Chondrocyte (in vitro differentiated cells): ENCODE measurements around the gene DYRK4. TPM values are rescaled to one million over a fixed set of nuclear protein-coding genes. Genes with fewer than 3 reads are reported as not detected.

Source experiments
- DNase-seq: peaks from one replicate; pipeline ENCODE4 v3.0.0; 2021; ENCODE audit warnings: mixed read lengths, low spot score
- H3K27ac Mint-ChIP-seq: one replicate; pipeline ENCODE4 v1.8.0; 2021; ENCODE audit warnings: mild to moderate bottlenecking, moderate library complexity, mixed read lengths; ENCODE audit not compliant: unreplicated experiment
- H3K27me3 Mint-ChIP-seq: 2 replicates; pipeline ENCODE4 v1.8.0; 2021; ENCODE audit warnings: low read depth, mixed read lengths
- H3K36me3 Mint-ChIP-seq: 2 replicates; pipeline ENCODE4 v1.8.0; 2021; ENCODE audit warnings: low read depth, mixed read lengths
- H3K4me1 Mint-ChIP-seq: 2 replicates; pipeline ENCODE4 v1.8.0; 2021; ENCODE audit warnings: low read depth, mild to moderate bottlenecking, mixed read lengths
- H3K4me3 Mint-ChIP-seq: one replicate; pipeline ENCODE4 v1.8.0; 2021; ENCODE audit warnings: mild to moderate bottlenecking, moderate library complexity, mixed read lengths; ENCODE audit not compliant: unreplicated experiment
- H3K9me3 Mint-ChIP-seq: 2 replicates; pipeline ENCODE4 v1.8.0; 2021; ENCODE audit warnings: low read depth, mixed read lengths
- total RNA-seq: library from RNA; stranded (reverse); gene quantifications from 3 replicates; pipeline ENCODE4 v1.2.1, GENCODE V29; 2021
- TF ChIP-seq, protein P1 (sequence below): fragments of 200-600 bp; sonication (generic); IDR thresholded peaks from 2 replicates; pipeline ENCODE4 v1.5.0; 2021; ENCODE audit warnings: antibody characterized with exemption, mild to moderate bottlenecking, moderate library complexity

DYRK4 gene
- total RNA-seq, 1 donor from 2014 or later: 37.9 TPM

DNA sequence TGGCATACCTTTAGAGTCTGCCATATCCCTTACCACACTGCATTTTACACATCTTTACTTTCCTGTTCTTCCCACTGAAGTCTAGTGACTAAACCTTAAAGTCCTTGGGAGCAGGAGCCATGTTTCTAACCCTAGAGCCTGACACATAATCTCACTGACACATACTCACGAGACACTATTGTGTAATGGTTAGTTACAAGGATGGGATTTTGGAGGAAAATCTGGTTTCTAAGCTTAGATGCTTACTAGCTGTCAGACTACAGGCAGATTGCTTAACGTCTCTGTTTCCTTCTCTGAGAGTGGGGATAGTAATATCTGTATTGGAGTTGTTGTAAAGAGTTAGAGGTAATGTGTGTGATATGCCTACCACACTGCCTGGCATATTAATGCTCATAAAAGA, 6.2 kb upstream of the DYRK4 start:
- DNase-seq: no peak
- H3K36me3 Mint-ChIP-seq: no peaks in the 10 kb centered on the region
- H3K27ac Mint-ChIP-seq: no peak overlapping the region
- peaks cover 6% of the 10 kb centered on the region for H3K4me1 Mint-ChIP-seq
- H3K27me3 Mint-ChIP-seq: no peaks in the 10 kb centered on the region
- no peak overlapping the region for H3K4me3 Mint-ChIP-seq
- TF ChIP-seq, protein P1, sequence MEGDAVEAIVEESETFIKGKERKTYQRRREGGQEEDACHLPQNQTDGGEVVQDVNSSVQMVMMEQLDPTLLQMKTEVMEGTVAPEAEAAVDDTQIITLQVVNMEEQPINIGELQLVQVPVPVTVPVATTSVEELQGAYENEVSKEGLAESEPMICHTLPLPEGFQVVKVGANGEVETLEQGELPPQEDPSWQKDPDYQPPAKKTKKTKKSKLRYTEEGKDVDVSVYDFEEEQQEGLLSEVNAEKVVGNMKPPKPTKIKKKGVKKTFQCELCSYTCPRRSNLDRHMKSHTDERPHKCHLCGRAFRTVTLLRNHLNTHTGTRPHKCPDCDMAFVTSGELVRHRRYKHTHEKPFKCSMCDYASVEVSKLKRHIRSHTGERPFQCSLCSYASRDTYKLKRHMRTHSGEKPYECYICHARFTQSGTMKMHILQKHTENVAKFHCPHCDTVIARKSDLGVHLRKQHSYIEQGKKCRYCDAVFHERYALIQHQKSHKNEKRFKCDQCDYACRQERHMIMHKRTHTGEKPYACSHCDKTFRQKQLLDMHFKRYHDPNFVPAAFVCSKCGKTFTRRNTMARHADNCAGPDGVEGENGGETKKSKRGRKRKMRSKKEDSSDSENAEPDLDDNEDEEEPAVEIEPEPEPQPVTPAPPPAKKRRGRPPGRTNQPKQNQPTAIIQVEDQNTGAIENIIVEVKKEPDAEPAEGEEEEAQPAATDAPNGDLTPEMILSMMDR: no peak
- H3K9me3 Mint-ChIP-seq: no peaks in the 10 kb centered on the region

DNA sequence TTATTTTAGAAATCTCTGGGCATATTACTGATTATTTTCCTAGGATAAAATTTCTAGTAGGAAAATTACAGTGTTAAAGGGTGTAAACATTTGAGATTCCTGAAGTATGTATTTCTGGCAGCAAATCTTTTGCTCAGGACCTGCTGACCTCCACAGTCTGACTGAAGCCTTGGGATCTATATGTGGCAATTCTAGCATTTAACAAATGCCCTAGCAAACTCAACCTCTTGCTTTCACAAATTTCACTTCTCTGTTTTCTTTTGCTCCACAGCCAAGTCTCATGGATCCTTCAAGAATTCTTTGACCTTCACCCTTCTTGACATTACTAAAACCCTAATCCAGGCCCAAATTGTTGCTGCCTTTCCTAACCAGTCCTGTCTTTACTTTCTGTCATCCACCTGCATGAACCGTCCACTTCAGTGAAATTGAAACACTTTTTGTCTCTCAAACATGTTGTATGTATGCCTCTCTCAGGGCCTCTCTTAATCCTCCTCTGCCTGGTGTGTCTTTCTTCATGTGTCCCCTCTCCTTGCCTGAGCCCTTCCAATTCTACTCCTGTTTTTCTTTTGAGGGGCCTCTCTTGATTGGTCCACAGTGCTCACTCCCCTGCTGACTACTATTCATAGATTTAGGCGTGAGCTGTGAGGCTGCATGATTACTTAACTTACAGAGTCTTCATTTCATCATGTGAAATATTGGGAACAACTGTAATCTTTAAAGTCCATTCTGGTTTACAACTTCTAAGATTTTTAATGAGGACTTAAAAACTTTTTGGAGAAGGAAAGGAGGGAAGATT, 5.1 kb upstream of the DYRK4 start:
- H3K4me3 Mint-ChIP-seq: no peak overlapping the region
- TF ChIP-seq, protein P1: no peak
- H3K9me3 Mint-ChIP-seq: no peaks in the 10 kb centered on the region
- H3K27ac Mint-ChIP-seq: no peak overlapping the region
- DNase-seq: no peak
- H3K27me3 Mint-ChIP-seq: no peaks in the 10 kb centered on the region
- peaks cover 9% of the 10 kb centered on the region for H3K4me1 Mint-ChIP-seq
- H3K36me3 Mint-ChIP-seq: no peaks in the 10 kb centered on the region

DNA sequence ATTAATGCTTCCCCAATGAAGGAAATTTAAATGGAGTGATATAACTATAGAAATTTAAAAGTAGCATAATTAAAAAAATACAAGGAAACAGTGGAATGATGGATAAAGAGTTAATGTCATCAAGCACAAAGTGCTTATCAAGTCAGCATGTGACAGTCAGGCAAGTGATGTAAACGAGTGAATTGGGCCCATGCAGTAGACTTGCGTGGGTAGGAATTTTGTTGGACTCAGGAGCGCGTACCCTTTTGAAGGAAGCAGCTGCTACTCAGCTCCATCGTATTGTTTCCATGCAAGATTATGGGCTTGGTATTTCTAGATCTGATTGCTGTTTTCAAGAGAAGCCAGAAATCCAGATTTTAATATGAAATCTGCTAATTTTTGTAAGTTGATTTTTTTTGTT, 4.4 kb upstream of the DYRK4 start:
- TF ChIP-seq, protein P1: no peak
- DNase-seq: no peak
- H3K27me3 Mint-ChIP-seq: no peaks in the 10 kb centered on the region
- H3K27ac Mint-ChIP-seq: no peak overlapping the region
- no peaks in the 10 kb centered on the region for H3K9me3 Mint-ChIP-seq
- H3K36me3 Mint-ChIP-seq: no peaks in the 10 kb centered on the region
- H3K4me3 Mint-ChIP-seq: no peak overlapping the region
- H3K4me1 Mint-ChIP-seq: peaks cover 15% of the 10 kb centered on the region

DNA sequence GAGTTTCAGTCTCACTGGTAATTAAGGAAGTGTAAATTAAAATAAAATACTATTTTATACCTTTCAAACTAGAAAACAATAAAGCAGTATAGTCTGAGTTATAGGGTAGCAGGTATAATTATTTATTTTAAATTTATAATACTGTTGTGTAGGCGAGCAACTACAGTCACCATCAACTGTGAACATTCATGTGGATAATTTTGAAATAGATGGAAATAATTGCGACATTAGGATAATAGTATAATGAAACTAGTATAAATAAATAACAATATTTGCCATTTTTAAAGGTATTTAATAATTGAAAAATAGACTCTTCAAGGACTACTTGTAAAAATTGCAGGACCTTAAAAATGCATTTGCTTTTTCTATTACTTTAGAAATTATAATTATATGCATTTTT, 3.8 kb upstream of the DYRK4 start:
- DNase-seq: no peak
- H3K4me3 Mint-ChIP-seq: no peak overlapping the region
- H3K4me1 Mint-ChIP-seq: peaks cover 15% of the 10 kb centered on the region
- H3K27ac Mint-ChIP-seq: no peak overlapping the region
- no peaks in the 10 kb centered on the region for H3K27me3 Mint-ChIP-seq
- no peaks in the 10 kb centered on the region for H3K36me3 Mint-ChIP-seq
- TF ChIP-seq, protein P1: no peak
- H3K9me3 Mint-ChIP-seq: no peaks in the 10 kb centered on the region

DNA sequence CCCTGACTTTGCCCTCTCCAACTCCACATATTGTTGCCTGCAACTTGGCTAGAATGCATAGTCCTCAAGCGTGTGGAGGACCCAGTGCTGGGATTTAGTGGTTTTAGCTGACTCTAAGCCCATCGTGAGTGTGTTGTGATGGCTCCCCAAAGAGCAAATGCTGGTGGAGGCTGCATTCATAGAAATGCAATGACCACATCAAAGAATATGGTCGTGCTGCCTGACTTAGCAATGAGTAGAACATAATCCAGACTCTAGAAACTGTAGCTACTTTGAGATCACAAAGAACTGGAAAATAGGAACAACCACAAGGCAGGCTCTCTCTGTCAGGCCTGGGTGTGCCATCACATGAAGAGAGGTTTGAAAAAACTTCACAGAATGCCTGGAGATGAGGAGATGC, 1.3 kb downstream of the DYRK4 start:
- H3K27ac Mint-ChIP-seq: no peak overlapping the region

More for the DNA sequence above, 1.3 kb downstream of the DYRK4 start:
- Mint-ChIP-seq H3K4me3 (no peak overlapping the region), H3K36me3 (no peaks in the 10 kb centered on the region), H3K4me1 (peaks cover 9% of the 10 kb centered on the region), H3K27me3 (no peaks in the 10 kb centered on the region), H3K9me3 (no peaks in the 10 kb centered on the region)
- TF ChIP-seq, protein P1: no peak
- DNase-seq: no peak
